Measurements from ENCODE around the gene PDCD4. TPM values are rescaled to one million over a fixed set of nuclear protein-coding genes. Genes with fewer than 3 reads are reported as not detected.

Gene PDCD4
- total and polyA plus RNA-seq, 2 of the 8 experiments (the other 6 are each of a cell fraction or from before 2014, with no cell fraction given), result 3.3 to 26.8 TPM

DNA sequence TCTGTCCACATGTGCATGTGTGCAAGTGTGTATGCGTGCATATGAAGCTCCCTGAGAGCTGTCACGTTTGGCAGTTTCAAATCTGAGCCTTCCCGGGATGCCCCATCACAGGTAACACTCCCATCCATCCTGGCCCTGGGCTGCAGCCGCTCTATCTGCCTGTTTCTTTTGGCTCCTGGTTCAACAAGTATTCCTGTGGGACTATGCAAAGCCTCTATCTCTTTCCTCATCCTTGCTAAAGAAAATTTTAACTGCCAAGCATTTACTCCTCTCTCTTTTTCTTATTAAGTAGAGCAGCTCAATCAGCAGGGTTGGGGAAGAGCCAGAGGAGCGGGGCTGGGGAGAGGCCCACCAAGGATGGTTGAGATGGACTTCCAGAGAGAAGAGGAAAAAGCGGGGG lies 24.4 kb upstream of the PDCD4 start:
- no peaks in the 10 kb centered on the region for H3K4me1 ChIP-seq (replicated peaks in 1 of 4; ENCODE audit: control insufficient read depth in 3 of 4, insufficient read depth in 4 of 4, low read length in 3 of 4)
- H3K4ac ChIP-seq (replicated peaks; ENCODE audit: insufficient read length, low read depth, low read length), result no peak overlapping the region
- H2BK20ac ChIP-seq (ENCODE audit: low read length), result no peak overlapping the region
- H3K27ac ChIP-seq (ENCODE audit: low read depth, low read length), result no peak overlapping the region
- no peak overlapping the region for H2AFZ ChIP-seq (ENCODE audit: low read length)
- no peak overlapping the region for H3K9ac ChIP-seq (replicated peaks in 1 of 4; ENCODE audit: extremely low read depth in 1 of 4, low read depth in 3 of 4, low read length in 3 of 4)
- H3K18ac ChIP-seq (ENCODE audit: extremely low read depth, low read length), result no peak overlapping the region
- no peaks in the 10 kb centered on the region for H3K79me2 ChIP-seq (ENCODE audit: control insufficient read depth in 1 of 2, insufficient read depth in 2 of 2, low read length in 2 of 2)
- no peak overlapping the region for H4K5ac ChIP-seq (ENCODE audit: insufficient read length, low read depth, low read length)
- DNase-seq (ENCODE audit: low read depth in 1 of 2, low spot score in 2 of 2) (no peak), FAIRE-seq (no peak)
- CTCF ChIA-PET (ENCODE audit: partially characterized antibody), result no interaction called here
- H2BK12ac ChIP-seq (ENCODE audit: low read depth, low read length), result no peak overlapping the region
- no peak overlapping the region for H3K14ac ChIP-seq (ENCODE audit: insufficient read length)
- no peak overlapping the region for H2AK5ac ChIP-seq (ENCODE audit: low read depth, low read length)
- H3K27me3 ChIP-seq (replicated peaks in 1 of 4; ENCODE audit: control insufficient read depth in 3 of 4, extremely low read depth in 1 of 4, insufficient read depth in 3 of 4, low read length in 3 of 4), result no peaks in the 10 kb centered on the region
- H3K79me1 ChIP-seq (ENCODE audit: low read depth, low read length), result no peaks in the 10 kb centered on the region
- no peak overlapping the region for H4K8ac ChIP-seq (ENCODE audit: extremely low read depth, insufficient read depth, low read length)
- H3K4me2 ChIP-seq (ENCODE audit: insufficient read depth in 1 of 2, low read depth in 2 of 2, low read length in 2 of 2), result no peak overlapping the region
- TF ChIP-seq CHD1 (IDR thresholded peaks at IDR 0.05; ENCODE audit: low read depth, low read length) (no peak), POLR2A (IDR thresholded peaks at IDR 0.05; ENCODE audit: control extremely low read depth in 1 of 2, low read depth in 2 of 2, low read length in 2 of 2) (no peak), HDAC6 (IDR thresholded peaks at IDR 0.05; ENCODE audit: low read depth, low read length) (no peak), BACH1 (IDR thresholded peaks at IDR 0.05; ENCODE audit: low read length) (no peak), RXRA (IDR thresholded peaks at IDR 0.05; ENCODE audit: insufficient read depth, low read depth, low read length) (no peak), SIRT6 (IDR thresholded peaks at IDR 0.05; ENCODE audit: low read length) (no peak), SIX5 (IDR thresholded peaks at IDR 0.05; ENCODE audit: low read depth, low read length) (no peak), SP2 (IDR thresholded peaks at IDR 0.05; ENCODE audit: low read length) (no peak), CHD2 (IDR thresholded peaks at IDR 0.05; ENCODE audit: low read length) (no peak), RBBP5 (IDR thresholded peaks at IDR 0.05; ENCODE audit: borderline replicate concordance, low read depth, low read length) (no peak), TAF7 (optimal IDR thresholded peaks at IDR 0.05; ENCODE audit: borderline replicate concordance, low read depth, low read length) (no peak), TBP (IDR thresholded peaks at IDR 0.05; ENCODE audit: low read depth, low read length) (no peak), CREB1 (IDR thresholded peaks at IDR 0.05) (no peak)
- TF ChIP-seq, protein P1, sequence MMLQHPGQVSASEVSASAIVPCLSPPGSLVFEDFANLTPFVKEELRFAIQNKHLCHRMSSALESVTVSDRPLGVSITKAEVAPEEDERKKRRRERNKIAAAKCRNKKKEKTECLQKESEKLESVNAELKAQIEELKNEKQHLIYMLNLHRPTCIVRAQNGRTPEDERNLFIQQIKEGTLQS (IDR thresholded peaks at IDR 0.05; ENCODE audit: insufficient read depth, low read depth, low read length), result no peak
- no peak overlapping the region for H3K23ac ChIP-seq (ENCODE audit: insufficient read length)
- H2BK120ac ChIP-seq (replicated peaks; ENCODE audit: low read depth, low read length), result no peak overlapping the region
- no peak overlapping the region for H2BK5ac ChIP-seq (ENCODE audit: low read depth, low read length)
- no peaks in the 10 kb centered on the region for H3K23me2 ChIP-seq (ENCODE audit: low read depth, low read length)
- H4K20me1 ChIP-seq (replicated peaks in 1 of 2; ENCODE audit: control insufficient read depth in 1 of 2, insufficient read depth in 2 of 2, low read length in 2 of 2), result no peaks in the 10 kb centered on the region
- POLR2A ChIA-PET (ENCODE audit: partially characterized antibody), result no interaction called here
- WGBS, 2 experiments (ENCODE audit: extremely low coverage in 1 of 2, insufficient coverage in 1 of 2, insufficient read length in 1 of 2, insufficient replicate concordance in 2 of 2, low coverage in 1 of 2, low lambda C conversion rate in 2 of 2, missing lambda C conversion rate in 1 of 2), result 92% methylated on average over 6 of the region's 6 CpGs; no CpG with 5 or more reads in 1 of the 2 experiments
- no peaks in the 10 kb centered on the region for H3K36me3 ChIP-seq (ENCODE audit: control insufficient read depth in 2 of 4, insufficient read depth in 4 of 4, low read length in 3 of 4)
- H3K4me3 ChIP-seq (ENCODE audit: extremely low read depth in 1 of 4, insufficient read depth in 2 of 4, low read depth in 3 of 4, low read length in 4 of 4), result no peak overlapping the region
- no peaks in the 10 kb centered on the region for H3K9me3 ChIP-seq (ENCODE audit: insufficient read depth in 2 of 2, low read depth in 1 of 2, low read length in 1 of 2)
- H2BK15ac ChIP-seq (ENCODE audit: low read length), result no peak overlapping the region
- no peak overlapping the region for H3K56ac ChIP-seq (replicated peaks; ENCODE audit: insufficient read length, low read depth, low read length)
- no peak overlapping the region for H4K91ac ChIP-seq (replicated peaks; ENCODE audit: insufficient read length, low read length)
